EL (cell line): Measurements from ENCODE around the gene BTBD10.

ENCODE experiments used
- DNase-seq: peaks from one replicate; pipeline ENCODE4 v3.0.0-alpha.2; 2016

BTBD10 gene

GRCh38 chr11:13338019-13338426 lies 125.0 kb downstream of the BTBD10 start:
- DNase-seq, result peak; percentile 71
